PC-3 (cell line): Measurements from ENCODE around the gene MYL7. TPM values are rescaled to one million over a fixed set of nuclear protein-coding genes. Genes with fewer than 3 reads are reported as not detected.

Experiments
- ATAC-seq: fragments of 200-7000 bp; cut with Tn5 transposase; 2 replicates; pipeline ENCODE4 v1.9.1; 2020; ENCODE audit warnings: mild to moderate bottlenecking, moderate library complexity
- Bru-seq: library from RNA; stranded (reverse); fragments of 400-500 nt; gene quantifications from one replicate; lab custom pipeline; 2021; lab: Mats Ljungman, UMichigan
- BruChase-seq, 2 experiments: library from RNA; stranded (reverse); fragments of 400-500 nt; gene quantifications; one replicate each; lab custom pipeline; 2021; lab: Mats Ljungman, UMichigan
- BruUV-seq: library from RNA; stranded (reverse); fragments of 400-500 nt; replicated peaks from 2 replicates; lab custom pipeline; 2021; lab: Mats Ljungman, UMichigan
- CTCF ChIA-PET: fragments of 300-600 bp; sonication (Branson Sonifier 250); formaldehyde crosslinking; loops from one replicate; lab custom pipeline; 2022; ENCODE audit warnings: antibody characterized with exemption; lab: Charles Lee
- POLR2A ChIA-PET: fragments of 300-600 bp; sonication (Branson Sonifier 250); formaldehyde crosslinking; loops from one replicate; lab custom pipeline; 2022; ENCODE audit warnings: antibody characterized with exemption; ENCODE audit not compliant: unreplicated experiment; lab: Charles Lee
- DNase-seq: peaks from one replicate; pipeline ENCODE4 v3.0.0-alpha.2; 2015
- H2AFZ ChIP-seq: fragments of 300-600 bp; sonication (generic); 2 replicates; pipeline ENCODE4 v1.6.0; 2016; ENCODE audit warnings: antibody characterized with exemption, low read length
- H3F3A ChIP-seq: fragments of 300-600 bp; sonication (generic); one replicate; pipeline ENCODE4 v1.6.0; 2017; ENCODE audit warnings: antibody characterized with exemption, low read length, control low read depth, mild to moderate bottlenecking; ENCODE audit not compliant: unreplicated experiment
- H3K27ac ChIP-seq: fragments of 300-600 bp; sonication (generic); 2 replicates; pipeline ENCODE4 v1.5.1; 2016; ENCODE audit warnings: mild to moderate bottlenecking, low read length
- H3K27me3 ChIP-seq: fragments of 300-600 bp; sonication (generic); 2 replicates; pipeline ENCODE4 v1.6.1; 2016; ENCODE audit warnings: low read length, mixed read lengths
- H3K36me3 ChIP-seq: fragments of 300-600 bp; sonication (generic); 2 replicates; pipeline ENCODE4 v1.6.1; 2016; ENCODE audit warnings: low read depth, mixed run types, low read length, mixed read lengths
- H3K4me1 ChIP-seq: fragments of 300-600 bp; sonication (generic); 2 replicates; pipeline ENCODE4 v1.5.1; 2016; ENCODE audit warnings: low read length; ENCODE audit not compliant: insufficient read depth
- H3K4me2 ChIP-seq: fragments of 300-600 bp; sonication (generic); 2 replicates; pipeline ENCODE4 v1.6.0; 2016; ENCODE audit warnings: low read length
- H3K4me3 ChIP-seq: fragments of 300-600 bp; sonication (generic); 2 replicates; pipeline ENCODE4 v1.5.1; 2016; ENCODE audit warnings: mild to moderate bottlenecking, low read length, mixed read lengths
- H3K79me2 ChIP-seq: fragments of 300-600 bp; sonication (generic); 2 replicates; pipeline ENCODE4 v1.6.1; 2017; ENCODE audit warnings: low read length, mixed read lengths
- H3K9ac ChIP-seq: fragments of 300-600 bp; sonication (generic); 2 replicates; pipeline ENCODE4 v1.6.0; 2016; ENCODE audit warnings: mild to moderate bottlenecking, low read length
- H3K9me2 ChIP-seq: fragments of 300-600 bp; sonication (generic); replicated peaks from 2 replicates; pipeline ENCODE4 v1.6.1; 2016; ENCODE audit warnings: mixed run types, low read length, mixed read lengths
- H3K9me3 ChIP-seq: fragments of 300-600 bp; sonication (generic); 2 replicates; pipeline ENCODE4 v1.6.1; 2016; ENCODE audit warnings: low read length, mixed read lengths
- H4K20me1 ChIP-seq: fragments of 300-600 bp; sonication (generic); 2 replicates; pipeline ENCODE4 v1.6.1; 2016; ENCODE audit warnings: low read length, mixed read lengths
- CTCF ChIP-seq: fragments of 300-600 bp; sonication (generic); conservative IDR thresholded peaks from 2 replicates; pipeline ENCODE4 v1.5.1; 2017; ENCODE audit warnings: antibody characterized with exemption, low read depth, mild to moderate bottlenecking, low read length
- EZH2 ChIP-seq: fragments of 300-600 bp; sonication (generic); IDR thresholded peaks from one replicate; pipeline ENCODE4 v1.6.1; 2017; ENCODE audit warnings: antibody characterized with exemption, mild to moderate bottlenecking, low read length; ENCODE audit not compliant: unreplicated experiment
- EZH2phosphoT487 ChIP-seq: fragments of 300-600 bp; sonication (generic); IDR thresholded peaks from 2 replicates; pipeline ENCODE4 v1.6.1; 2018; ENCODE audit warnings: mild to moderate bottlenecking, antibody characterized with exemption, low read length, borderline replicate concordance
- intact Hi-C: fragments of 100-400 bp; cut with micrococcal nuclease; formaldehyde crosslinking; loops from 2 replicates; pipeline ENCODE4 v1.9.0; 2023
- long read RNA-seq: library from polyadenylated mRNA; unstranded; transcript quantifications from one replicate; pipeline ENCODE4 v2.0.0, GENCODE V29; 2021; ENCODE audit not compliant: unreplicated experiment
- total RNA-seq: library from RNA; depleted of rRNA; stranded (reverse); fragments of >200 nt; gene quantifications from 2 replicates; pipeline ENCODE4 v1.2.3, GENCODE V29; 2014; rRNA removed

The MYL7 gene
- not detected in 2 replicates for total RNA-seq
- not detected for Bru-seq, nascent RNA
- not detected for BruChase-seq, experiment 1, labeled RNA remaining after a 6-hour chase
- BruChase-seq, experiment 2, labeled RNA remaining after a 2-hour chase: not detected
- long read RNA-seq: 0 reads

- DNase-seq: no peak
- Histone ChIP-seq H2AFZ (no peak within 1 kb of the TSS), H3K27ac (no peak within 1 kb of the TSS), H3K9me2 (no peaks in the 10 kb centered on the region), H3K9me3 (no peaks in the 10 kb centered on the region), H3K9ac (no peak within 1 kb of the TSS), H3K4me2 (no peak within 1 kb of the TSS), H3K36me3 (no peaks in the 10 kb centered on the region), H3K27me3 (no peaks in the 10 kb centered on the region), H3K4me1 (no peaks in the 10 kb centered on the region), H3K79me2 (no peaks in the 10 kb centered on the region), H3K4me3 (no peak within 1 kb of the TSS), H4K20me1 (no peaks in the 10 kb centered on the region), H3F3A (no peaks in the 10 kb centered on the region)
- POLR2A ChIA-PET: no interaction called here
- TF ChIP-seq EZH2: no peak
- ATAC-seq: no peak
- intact Hi-C loops: no loop called here
- CTCF ChIA-PET: no interaction called here
- BruUV-seq: no TSS peak
Observed at GRCh38 chr7:44141221-44141850, at the start of gene MYL7. MYL7 (minus strand) TSS chr7:44141332; CDS start chr7:44141305, 27 bp downstream.

- Histone ChIP-seq H3K27me3 (no peaks in the 10 kb centered on the region), H3K79me2 (no peaks in the 10 kb centered on the region), H3K4me3 (no peak overlapping the region), H3K4me2 (no peak overlapping the region), H3K9me2 (no peaks in the 10 kb centered on the region), H4K20me1 (no peaks in the 10 kb centered on the region), H2AFZ (no peak overlapping the region), H3K9ac (no peak overlapping the region), H3K36me3 (no peaks in the 10 kb centered on the region), H3K4me1 (peaks cover 3% of the 10 kb centered on the region), H3K27ac (no peak overlapping the region), H3F3A (no peaks in the 10 kb centered on the region), H3K9me3 (no peaks in the 10 kb centered on the region)
- POLR2A ChIA-PET: interaction anchor here (0.5 kb wide), 1 partner anchor 152 kb away, joined by 3 read pairs; no protein-coding TSS in a partner anchor
- no peak for ATAC-seq
- no peak for DNase-seq
- CTCF ChIA-PET: no interaction called here
- no TSS peak for BruUV-seq
- TF ChIP-seq CTCF (no peak), EZH2 (no peak), EZH2phosphoT487 (no peak)
- intact Hi-C loops: no loop called here
Observed at GRCh38 chr7:44189993-44190872, 49.1 kb upstream of the MYL7 start.

GRCh38 chr7:44189286-44189992, 48.3 kb upstream of the MYL7 start, which contains the start of gene GCK:
GCK (minus strand) TSS chr7:44189439; CDS start chr7:44188953, 486 bp downstream.
- no peak within 1 kb of the TSS for H2AFZ ChIP-seq
- DNase-seq: no peak
- ChIA-PET POLR2A (no interaction called here), CTCF (no interaction called here)
- H3K4me3 ChIP-seq: no peak within 1 kb of the TSS
- intact Hi-C loops: no loop called here
- no peaks in the 10 kb centered on the region for H3K79me2 ChIP-seq
- no peaks in the 10 kb centered on the region for H3K36me3 ChIP-seq
- no peak within 1 kb of the TSS for H3K9ac ChIP-seq
- no peak for ATAC-seq
- no peaks in the 10 kb centered on the region for H3K27me3 ChIP-seq
- peaks cover 10% of the 10 kb centered on the region for H3K4me1 ChIP-seq
- no peaks in the 10 kb centered on the region for H3K9me3 ChIP-seq
- H3K27ac ChIP-seq: no peak within 1 kb of the TSS
- no peaks in the 10 kb centered on the region for H3K9me2 ChIP-seq
- no peaks in the 10 kb centered on the region for H3F3A ChIP-seq
- TF ChIP-seq EZH2phosphoT487: no peak
- TF ChIP-seq EZH2: no peak
- TF ChIP-seq CTCF: no peak
- no peak within 1 kb of the TSS for H3K4me2 ChIP-seq
- no peaks in the 10 kb centered on the region for H4K20me1 ChIP-seq
- no TSS peak for BruUV-seq
